ENCODE measurements around the gene OGFRL1. TPM values are rescaled to one million over a fixed set of nuclear protein-coding genes. Genes with fewer than 3 reads are reported as not detected.

The OGFRL1 gene
- total RNA-seq, 1 experiment from 2014 or later, result 5.4 TPM

DNA sequence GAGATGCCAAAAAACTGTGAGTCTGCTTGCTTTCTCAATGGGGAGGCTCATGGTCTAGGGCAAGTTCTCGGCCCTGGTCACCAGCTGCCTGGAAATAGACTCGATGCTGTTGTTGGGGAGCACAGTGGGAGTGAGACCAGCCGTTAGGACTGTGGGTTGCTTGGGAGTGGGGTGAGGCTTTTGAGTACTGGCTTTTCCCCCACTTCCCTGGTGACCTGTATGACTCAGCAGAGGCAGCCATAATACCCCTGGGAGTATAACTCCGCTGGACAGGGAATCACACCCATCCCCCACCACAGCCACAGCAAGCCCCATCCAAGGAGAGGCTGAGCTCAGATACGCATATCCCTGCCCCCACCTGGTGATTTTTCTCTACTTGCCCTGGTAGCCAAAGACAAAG is 48.9 kb upstream of the OGFRL1 start:
- ATAC-seq, result no peak
- no peaks in the 10 kb centered on the region for H3K27me3 Mint-ChIP-seq (ENCODE audit: low read depth)
- H3K4me3 Mint-ChIP-seq, result no peak overlapping the region
- DNase-seq (ENCODE audit: low spot score), result no peak
- ChIA-PET POLR2A (no interaction called here), CTCF (no interaction called here)
- TF ChIP-seq TEAD1 (CRISPR knock-in tag; IDR thresholded peaks at IDR 0.05) (no peak), ELF4 (CRISPR knock-in tag; IDR thresholded peaks at IDR 0.05; ENCODE audit: low read depth) (no peak), ZNF416 (CRISPR knock-in tag; IDR thresholded peaks at IDR 0.05) (no peak), CREB1 (CRISPR knock-in tag; IDR thresholded peaks at IDR 0.05) (no peak), GRHL2 (CRISPR knock-in tag; IDR thresholded peaks at IDR 0.05; ENCODE audit: insufficient replicate concordance, severe bottlenecking) (no peak), CREM (CRISPR knock-in tag; IDR thresholded peaks at IDR 0.05) (no peak), ZNF232 (CRISPR knock-in tag; IDR thresholded peaks at IDR 0.05) (no peak), ZNF671 (CRISPR knock-in tag; IDR thresholded peaks at IDR 0.05) (no peak), ATF1 (CRISPR knock-in tag; IDR thresholded peaks at IDR 0.05) (no peak), MXD4 (CRISPR knock-in tag; IDR thresholded peaks at IDR 0.05; ENCODE audit: borderline replicate concordance) (no peak), FOXJ3 (CRISPR knock-in tag; IDR thresholded peaks at IDR 0.05; ENCODE audit: borderline replicate concordance) (no peak), SMAD3 (CRISPR knock-in tag; IDR thresholded peaks at IDR 0.05; ENCODE audit: borderline replicate concordance) (no peak), TCF7 (CRISPR knock-in tag; IDR thresholded peaks at IDR 0.05; ENCODE audit: low read depth) (no peak)
- TF ChIP-seq, protein P1, sequence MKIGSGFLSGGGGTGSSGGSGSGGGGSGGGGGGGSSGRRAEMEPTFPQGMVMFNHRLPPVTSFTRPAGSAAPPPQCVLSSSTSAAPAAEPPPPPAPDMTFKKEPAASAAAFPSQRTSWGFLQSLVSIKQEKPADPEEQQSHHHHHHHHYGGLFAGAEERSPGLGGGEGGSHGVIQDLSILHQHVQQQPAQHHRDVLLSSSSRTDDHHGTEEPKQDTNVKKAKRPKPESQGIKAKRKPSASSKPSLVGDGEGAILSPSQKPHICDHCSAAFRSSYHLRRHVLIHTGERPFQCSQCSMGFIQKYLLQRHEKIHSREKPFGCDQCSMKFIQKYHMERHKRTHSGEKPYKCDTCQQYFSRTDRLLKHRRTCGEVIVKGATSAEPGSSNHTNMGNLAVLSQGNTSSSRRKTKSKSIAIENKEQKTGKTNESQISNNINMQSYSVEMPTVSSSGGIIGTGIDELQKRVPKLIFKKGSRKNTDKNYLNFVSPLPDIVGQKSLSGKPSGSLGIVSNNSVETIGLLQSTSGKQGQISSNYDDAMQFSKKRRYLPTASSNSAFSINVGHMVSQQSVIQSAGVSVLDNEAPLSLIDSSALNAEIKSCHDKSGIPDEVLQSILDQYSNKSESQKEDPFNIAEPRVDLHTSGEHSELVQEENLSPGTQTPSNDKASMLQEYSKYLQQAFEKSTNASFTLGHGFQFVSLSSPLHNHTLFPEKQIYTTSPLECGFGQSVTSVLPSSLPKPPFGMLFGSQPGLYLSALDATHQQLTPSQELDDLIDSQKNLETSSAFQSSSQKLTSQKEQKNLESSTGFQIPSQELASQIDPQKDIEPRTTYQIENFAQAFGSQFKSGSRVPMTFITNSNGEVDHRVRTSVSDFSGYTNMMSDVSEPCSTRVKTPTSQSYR (CRISPR knock-in tag; IDR thresholded peaks at IDR 0.05), result no peak
- TF ChIP-seq, protein P2, sequence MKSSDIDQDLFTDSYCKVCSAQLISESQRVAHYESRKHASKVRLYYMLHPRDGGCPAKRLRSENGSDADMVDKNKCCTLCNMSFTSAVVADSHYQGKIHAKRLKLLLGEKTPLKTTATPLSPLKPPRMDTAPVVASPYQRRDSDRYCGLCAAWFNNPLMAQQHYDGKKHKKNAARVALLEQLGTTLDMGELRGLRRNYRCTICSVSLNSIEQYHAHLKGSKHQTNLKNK (CRISPR knock-in tag; IDR thresholded peaks at IDR 0.05), result no peak
- TF ChIP-seq, protein P3, sequence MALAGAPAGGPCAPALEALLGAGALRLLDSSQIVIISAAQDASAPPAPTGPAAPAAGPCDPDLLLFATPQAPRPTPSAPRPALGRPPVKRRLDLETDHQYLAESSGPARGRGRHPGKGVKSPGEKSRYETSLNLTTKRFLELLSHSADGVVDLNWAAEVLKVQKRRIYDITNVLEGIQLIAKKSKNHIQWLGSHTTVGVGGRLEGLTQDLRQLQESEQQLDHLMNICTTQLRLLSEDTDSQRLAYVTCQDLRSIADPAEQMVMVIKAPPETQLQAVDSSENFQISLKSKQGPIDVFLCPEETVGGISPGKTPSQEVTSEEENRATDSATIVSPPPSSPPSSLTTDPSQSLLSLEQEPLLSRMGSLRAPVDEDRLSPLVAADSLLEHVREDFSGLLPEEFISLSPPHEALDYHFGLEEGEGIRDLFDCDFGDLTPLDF (CRISPR knock-in tag; IDR thresholded peaks at IDR 0.05), result no peak
- TF ChIP-seq, protein P4, sequence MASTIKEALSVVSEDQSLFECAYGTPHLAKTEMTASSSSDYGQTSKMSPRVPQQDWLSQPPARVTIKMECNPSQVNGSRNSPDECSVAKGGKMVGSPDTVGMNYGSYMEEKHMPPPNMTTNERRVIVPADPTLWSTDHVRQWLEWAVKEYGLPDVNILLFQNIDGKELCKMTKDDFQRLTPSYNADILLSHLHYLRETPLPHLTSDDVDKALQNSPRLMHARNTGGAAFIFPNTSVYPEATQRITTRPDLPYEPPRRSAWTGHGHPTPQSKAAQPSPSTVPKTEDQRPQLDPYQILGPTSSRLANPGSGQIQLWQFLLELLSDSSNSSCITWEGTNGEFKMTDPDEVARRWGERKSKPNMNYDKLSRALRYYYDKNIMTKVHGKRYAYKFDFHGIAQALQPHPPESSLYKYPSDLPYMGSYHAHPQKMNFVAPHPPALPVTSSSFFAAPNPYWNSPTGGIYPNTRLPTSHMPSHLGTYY (CRISPR knock-in tag; IDR thresholded peaks at IDR 0.05), result no peak
- no peak overlapping the region for H3K27ac Mint-ChIP-seq
- H3K36me3 Mint-ChIP-seq, result peaks cover 20% of the 10 kb centered on the region
- H3K4me1 Mint-ChIP-seq, result peaks cover 29% of the 10 kb centered on the region
- H3K9me3 Mint-ChIP-seq, result peaks cover 36% of the 10 kb centered on the region

DNA sequence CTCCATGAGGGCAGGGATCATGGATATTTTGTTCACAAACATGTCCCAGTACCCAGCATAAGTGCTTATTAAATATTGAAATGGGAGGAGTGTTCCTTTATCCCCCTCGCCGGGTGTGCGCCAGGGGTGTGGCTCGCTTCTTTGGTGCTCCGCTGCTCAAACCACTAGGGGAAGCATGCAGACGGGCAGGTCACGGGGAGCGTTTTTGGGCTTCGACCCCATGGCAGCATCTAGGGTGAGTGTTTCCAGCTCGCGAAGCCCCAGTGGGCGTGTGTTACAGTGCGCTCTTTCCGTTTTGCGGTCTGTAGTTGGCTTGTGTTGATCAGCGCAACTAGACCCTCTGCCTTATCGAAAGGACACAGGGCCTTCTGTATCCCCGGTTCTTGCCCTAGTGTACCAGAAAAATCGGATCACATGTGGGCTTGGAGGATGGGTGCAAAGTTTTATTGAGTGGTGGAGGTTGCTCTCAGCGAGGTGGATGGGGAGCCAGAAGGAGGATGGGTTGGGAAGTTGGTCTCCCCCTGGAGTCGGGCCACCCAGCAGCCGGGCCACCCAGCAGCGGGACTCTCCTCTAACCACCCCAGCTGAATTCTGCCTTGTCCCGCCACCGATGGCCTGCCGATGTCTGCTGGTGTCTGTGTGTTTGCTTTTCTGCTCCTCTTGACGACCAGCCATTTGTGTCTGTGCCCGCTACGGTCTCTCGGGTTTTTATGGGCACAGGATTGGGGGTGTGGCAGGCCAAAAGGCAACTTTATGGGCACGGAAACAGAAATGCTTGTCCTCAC is 43.2 kb upstream of the OGFRL1 start:
- TF ChIP-seq RORB (CRISPR knock-in tag; IDR thresholded peaks at IDR 0.05) (no peak), ZNF121 (CRISPR knock-in tag; IDR thresholded peaks at IDR 0.05) (no peak), GABPB1 (CRISPR knock-in tag; IDR thresholded peaks at IDR 0.05) (no peak)
- TF ChIP-seq, protein P5, sequence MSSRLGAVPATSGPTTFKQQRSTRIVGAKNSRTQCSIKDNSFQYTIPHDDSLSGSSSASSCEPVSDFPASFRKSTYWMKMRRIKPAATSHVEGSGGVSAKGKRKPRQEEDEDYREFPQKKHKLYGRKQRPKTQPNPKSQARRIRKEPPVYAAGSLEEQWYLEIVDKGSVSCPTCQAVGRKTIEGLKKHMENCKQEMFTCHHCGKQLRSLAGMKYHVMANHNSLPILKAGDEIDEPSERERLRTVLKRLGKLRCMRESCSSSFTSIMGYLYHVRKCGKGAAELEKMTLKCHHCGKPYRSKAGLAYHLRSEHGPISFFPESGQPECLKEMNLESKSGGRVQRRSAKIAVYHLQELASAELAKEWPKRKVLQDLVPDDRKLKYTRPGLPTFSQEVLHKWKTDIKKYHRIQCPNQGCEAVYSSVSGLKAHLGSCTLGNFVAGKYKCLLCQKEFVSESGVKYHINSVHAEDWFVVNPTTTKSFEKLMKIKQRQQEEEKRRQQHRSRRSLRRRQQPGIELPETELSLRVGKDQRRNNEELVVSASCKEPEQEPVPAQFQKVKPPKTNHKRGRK (CRISPR knock-in tag; IDR thresholded peaks at IDR 0.05; ENCODE audit: borderline replicate concordance), result no peak
- peaks cover 23% of the 10 kb centered on the region for H3K4me1 Mint-ChIP-seq
- H3K9me3 Mint-ChIP-seq, result peaks cover 31% of the 10 kb centered on the region
- POLR2A ChIA-PET, result no interaction called here
- no peak for DNase-seq (ENCODE audit: low spot score)
- H3K27ac Mint-ChIP-seq, result no peak overlapping the region
- H3K4me3 Mint-ChIP-seq, result no peak overlapping the region
- CTCF ChIA-PET, result no interaction called here
- no peak for ATAC-seq
- peaks cover 20% of the 10 kb centered on the region for H3K36me3 Mint-ChIP-seq
- H3K27me3 Mint-ChIP-seq (ENCODE audit: low read depth), result no peaks in the 10 kb centered on the region

All from WTC11 (cell line).